ENCODE data around the gene TLK1.
A peak's percentile ranks its signal among the peaks of the same experiment; 100 is the strongest.

Gene TLK1

GRCh38 chr2:171160119-171160955, at the start of gene TLK1:
TSS of gene TLK1 (minus strand) at chr2:171160893. CDS start at chr2:171160428, 465 bp downstream.
- DNase-seq (ENCODE audit: low read depth), result peak; percentile 71

- DNase-seq (ENCODE audit: low read depth), result no peak
Observed at GRCh38 chr2:171210216-171210863, 49.6 kb upstream of the TLK1 start.

- no peak for DNase-seq (ENCODE audit: low read depth)
Observed at GRCh38 chr2:171208657-171209056, 48.0 kb upstream of the TLK1 start.

GRCh38 chr2:171206422-171207115, 45.9 kb upstream of the TLK1 start:
- DNase-seq (ENCODE audit: low read depth), result no peak

- DNase-seq (ENCODE audit: low read depth), result no peak
Observed at GRCh38 chr2:171205551-171205950, 44.9 kb upstream of the TLK1 start.

- no peak for DNase-seq (ENCODE audit: low read depth)
Observed at GRCh38 chr2:171201767-171202166, 41.1 kb upstream of the TLK1 start.

GRCh38 chr2:171201271-171201670, 40.6 kb upstream of the TLK1 start:
- no peak for DNase-seq (ENCODE audit: low read depth)

GRCh38 chr2:171200469-171200868, 39.8 kb upstream of the TLK1 start:
- no peak for DNase-seq (ENCODE audit: low read depth)

- DNase-seq (ENCODE audit: low read depth), result no peak
Observed at GRCh38 chr2:171191021-171191420, 30.3 kb upstream of the TLK1 start.

- DNase-seq (ENCODE audit: low read depth), result no peak
Observed at GRCh38 chr2:171187819-171188218, 27.1 kb upstream of the TLK1 start.

GRCh38 chr2:171187177-171187576, 26.5 kb upstream of the TLK1 start:
- no peak for DNase-seq (ENCODE audit: low read depth)

- no peak for DNase-seq (ENCODE audit: low read depth)
Observed at GRCh38 chr2:171185941-171186340, 25.2 kb upstream of the TLK1 start.

GRCh38 chr2:171185165-171185818, 24.6 kb upstream of the TLK1 start:
- no peak for DNase-seq (ENCODE audit: low read depth)

- DNase-seq (ENCODE audit: low read depth), result no peak
Observed at GRCh38 chr2:171181064-171182049, 20.7 kb upstream of the TLK1 start.

GRCh38 chr2:171180229-171180930, 19.7 kb upstream of the TLK1 start:
- DNase-seq (ENCODE audit: low read depth), result no peak

GRCh38 chr2:171178993-171179392, 18.3 kb upstream of the TLK1 start:
- no peak for DNase-seq (ENCODE audit: low read depth)

GRCh38 chr2:171176516-171176915, 15.8 kb upstream of the TLK1 start:
- DNase-seq (ENCODE audit: low read depth), result no peak

GRCh38 chr2:171174075-171174474, 13.4 kb upstream of the TLK1 start:
- no peak for DNase-seq (ENCODE audit: low read depth)

GRCh38 chr2:171173087-171173486, 12.4 kb upstream of the TLK1 start:
- no peak for DNase-seq (ENCODE audit: low read depth)

- no peak for DNase-seq (ENCODE audit: low read depth)
Observed at GRCh38 chr2:171171808-171172207, 11.1 kb upstream of the TLK1 start.

- DNase-seq (ENCODE audit: low read depth), result no peak
Observed at GRCh38 chr2:171169839-171170238, 9.1 kb upstream of the TLK1 start.
